Trophoblast cell (in vitro differentiated cells and primary cell): ENCODE data around the gene PLCL1.

ENCODE experiments used
- DNase-seq, 2 donors: peaks; one replicate each; pipeline ENCODE4 v3.0.0-alpha.2; 2016
- H2AFZ ChIP-seq: 2 replicates; pipeline ENCODE4 v1.6.1; 2013; ENCODE audit warnings: low read length, moderate library complexity, mild to moderate bottlenecking; ENCODE audit not compliant: insufficient read depth, poor library complexity
- H2AK5ac ChIP-seq: 2 replicates; pipeline ENCODE4 v1.6.1; 2013; ENCODE audit warnings: mild to moderate bottlenecking, low read length
- H2BK120ac ChIP-seq: 2 replicates; pipeline ENCODE4 v1.6.1; 2013; ENCODE audit warnings: low read length, mild to moderate bottlenecking, moderate library complexity; ENCODE audit not compliant: insufficient read depth, poor library complexity
- H2BK12ac ChIP-seq: 2 replicates; pipeline ENCODE4 v1.6.1; 2013; ENCODE audit warnings: mild to moderate bottlenecking, low read length, moderate library complexity
- H2BK5ac ChIP-seq: 2 replicates; pipeline ENCODE4 v1.6.1; 2013; ENCODE audit warnings: low read length, low read depth, moderate library complexity, mild to moderate bottlenecking; ENCODE audit not compliant: poor library complexity
- H3K14ac ChIP-seq: 2 replicates; pipeline ENCODE4 v1.6.1; 2013; ENCODE audit warnings: mild to moderate bottlenecking, low read length
- H3K18ac ChIP-seq: 2 replicates; pipeline ENCODE4 v1.6.1; 2013; ENCODE audit warnings: mild to moderate bottlenecking, low read length
- H3K23ac ChIP-seq: 2 replicates; pipeline ENCODE4 v1.6.1; 2013; ENCODE audit warnings: low read length
- H3K27ac ChIP-seq: 2 replicates; pipeline ENCODE4 v1.5.1; 2013; ENCODE audit warnings: low read depth, mild to moderate bottlenecking, inconsistent platforms, low read length, moderate library complexity
- H3K27me3 ChIP-seq: 2 replicates; pipeline ENCODE4 v1.6.1; 2013; ENCODE audit warnings: inconsistent platforms, mild to moderate bottlenecking, low read length, moderate library complexity; ENCODE audit not compliant: insufficient read depth
- H3K36me3 ChIP-seq, 2 experiments: 1 replicate in 1 of 2; 2 replicates in 1 of 2; pipeline ENCODE4 v1.6.1; 2013; ENCODE audit warnings: low read length in 2 of 2, mild to moderate bottlenecking in 2 of 2, moderate library complexity in 1 of 2; ENCODE audit not compliant: insufficient read depth in 2 of 2, control insufficient read depth in 1 of 2
- H3K4ac ChIP-seq: 2 replicates; pipeline ENCODE4 v1.6.1; 2013; ENCODE audit warnings: low read depth, mild to moderate bottlenecking, low read length, moderate library complexity
- H3K4me1 ChIP-seq, 2 experiments: 1 replicate in 1 of 2; 2 replicates in 1 of 2; pipeline ENCODE4 v1.6.1; 2013; ENCODE audit warnings: low read length in 2 of 2, mild to moderate bottlenecking in 2 of 2, moderate library complexity in 1 of 2; ENCODE audit not compliant: insufficient read depth in 2 of 2, control insufficient read depth in 1 of 2
- H3K4me2 ChIP-seq: 2 replicates; pipeline ENCODE4 v1.6.1; 2013; ENCODE audit warnings: inconsistent platforms, mild to moderate bottlenecking, low read length, moderate library complexity
- H3K4me3 ChIP-seq: 2 replicates; pipeline ENCODE4 v1.5.1; 2013; ENCODE audit warnings: mild to moderate bottlenecking, low read depth, low read length, inconsistent platforms
- H3K79me1 ChIP-seq: one replicate; pipeline ENCODE4 v1.6.1; 2013; ENCODE audit warnings: low read length
- H3K79me2 ChIP-seq: 2 replicates; pipeline ENCODE4 v1.6.1; 2013; ENCODE audit warnings: low read length, mild to moderate bottlenecking; ENCODE audit not compliant: control insufficient read depth, insufficient read depth, poor library complexity
- H3K9ac ChIP-seq: 2 replicates; pipeline ENCODE4 v1.6.1; 2013; ENCODE audit warnings: mild to moderate bottlenecking, low read length
- H3K9me3 ChIP-seq: 2 replicates; pipeline ENCODE4 v1.6.1; 2013; ENCODE audit warnings: low read depth, mild to moderate bottlenecking, control low read depth, inconsistent platforms, low read length; ENCODE audit not compliant: insufficient read depth
- H4K12ac ChIP-seq: 2 replicates; pipeline ENCODE4 v1.6.1; 2013; ENCODE audit warnings: low read depth, mild to moderate bottlenecking, low read length, moderate library complexity
- H4K8ac ChIP-seq: 2 replicates; pipeline ENCODE4 v1.6.1; 2013; ENCODE audit warnings: low read depth, mild to moderate bottlenecking, low read length, moderate library complexity
- H4K91ac ChIP-seq: one replicate; pipeline ENCODE4 v1.6.1; 2013; ENCODE audit warnings: low read depth, mild to moderate bottlenecking, low read length, moderate library complexity
- WGBS: extraction: QIAGEN DNeasy Blood & Tissue Kit; methylation state at CpG from one replicate; pipeline ENCODE4 v1.1.7; 2013; ENCODE audit warnings: missing lambda C conversion rate; ENCODE audit not compliant: insufficient read length, insufficient coverage; ENCODE audit errors: extremely low coverage; 5-methylcytosine and 5-hydroxymethylcytosine counted together

Gene PLCL1

DNA sequence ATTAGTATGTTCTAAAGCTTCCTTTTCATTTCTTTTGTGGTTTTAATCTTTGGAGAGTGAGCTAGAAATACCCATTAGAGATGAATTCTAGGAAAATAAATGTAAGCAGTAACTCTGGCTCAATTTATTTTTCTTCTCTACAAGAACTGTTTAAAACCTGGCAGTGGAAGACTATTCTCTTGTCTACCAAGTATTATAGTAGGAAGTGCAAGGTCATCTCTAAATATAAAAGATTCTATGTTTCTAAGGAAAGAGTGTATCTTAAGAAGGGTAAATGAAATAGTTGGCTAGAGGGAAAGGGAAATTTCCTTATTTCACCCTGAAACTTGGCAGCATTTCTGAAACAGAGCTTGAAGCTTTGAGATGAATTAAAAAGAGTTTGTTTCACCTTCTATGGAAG is 35.5 kb downstream of the PLCL1 start:
- no peak overlapping the region for H3K18ac ChIP-seq
- H3K9me3 ChIP-seq = no peaks in the 10 kb centered on the region
- no peak overlapping the region for H3K9ac ChIP-seq
- no peak overlapping the region for H3K27ac ChIP-seq
- H3K4me3 ChIP-seq = no peak overlapping the region
- H3K23ac ChIP-seq = no peak overlapping the region
- no peaks in the 10 kb centered on the region for H3K27me3 ChIP-seq
- no peak overlapping the region for H2BK120ac ChIP-seq
- H3K4ac ChIP-seq = no peak overlapping the region
- no peak overlapping the region for H2BK12ac ChIP-seq
- no peak overlapping the region for H3K14ac ChIP-seq
- no peaks in the 10 kb centered on the region for H3K79me2 ChIP-seq
- H2AK5ac ChIP-seq = no peak overlapping the region
- no peaks in the 10 kb centered on the region for H3K36me3 ChIP-seq
- no peak overlapping the region for H2AFZ ChIP-seq
- H4K12ac ChIP-seq = no peak overlapping the region
- H3K4me1 ChIP-seq = no peaks in the 10 kb centered on the region
- H4K8ac ChIP-seq = no peak overlapping the region
- H3K79me1 ChIP-seq = no peaks in the 10 kb centered on the region
- no peak overlapping the region for H3K4me2 ChIP-seq
- H4K91ac ChIP-seq = no peak overlapping the region
- DNase-seq = no peak
- H2BK5ac ChIP-seq = no peak overlapping the region

DNA sequence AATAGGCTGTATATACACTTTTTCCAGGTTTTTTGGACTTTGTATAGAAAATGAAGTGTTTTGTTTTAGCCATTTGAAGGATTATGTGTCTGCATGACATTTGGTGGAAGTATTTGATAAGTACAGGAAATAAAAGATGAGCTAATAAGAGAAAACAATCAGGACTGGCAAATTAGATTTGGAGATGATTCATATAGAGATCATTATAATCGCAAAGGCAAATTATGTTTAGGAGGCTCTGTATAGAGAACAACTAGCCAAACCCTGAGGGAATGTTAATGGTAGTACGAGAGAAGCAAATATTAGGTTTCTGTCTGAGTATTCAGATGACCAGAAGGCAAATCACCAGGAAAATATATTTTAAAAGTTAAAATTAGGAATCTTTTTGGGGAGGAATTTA is 41.7 kb downstream of the PLCL1 start:
- no peak overlapping the region for H2BK12ac ChIP-seq

DNA sequence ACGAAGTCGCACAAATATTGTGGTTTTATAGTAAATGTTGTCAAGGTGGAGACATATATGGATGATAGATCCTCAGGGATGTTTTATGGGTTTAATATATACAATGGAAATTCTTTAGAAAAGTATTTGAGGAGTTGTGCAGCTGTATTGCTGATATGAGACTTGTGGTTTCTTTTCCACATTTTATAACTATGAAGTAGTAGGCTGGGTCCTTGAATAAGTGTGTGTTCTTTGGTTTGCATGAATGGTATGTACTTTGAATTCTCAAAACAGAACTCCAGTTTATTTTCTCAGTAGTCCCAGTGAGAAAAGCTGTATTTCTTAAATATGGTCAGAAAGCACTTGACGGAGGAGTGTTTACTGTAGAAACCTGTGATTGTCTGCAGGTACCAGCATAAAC is 42.4 kb downstream of the PLCL1 start:
- Histone ChIP-seq H3K4me1 (no peaks in the 10 kb centered on the region), H3K4me2 (no peak overlapping the region), H3K18ac (no peak overlapping the region), H3K14ac (no peak overlapping the region), H3K27me3 (no peaks in the 10 kb centered on the region), H4K91ac (no peak overlapping the region), H2BK120ac (no peak overlapping the region), H4K8ac (no peak overlapping the region), H3K36me3 (no peaks in the 10 kb centered on the region), H3K4ac (no peak overlapping the region), H2AK5ac (no peak overlapping the region), H3K9ac (no peak overlapping the region), H3K4me3 (no peak overlapping the region), H2AFZ (no peak overlapping the region), H3K79me2 (no peaks in the 10 kb centered on the region), H3K79me1 (no peaks in the 10 kb centered on the region), H3K9me3 (no peaks in the 10 kb centered on the region), H4K12ac (no peak overlapping the region), H3K23ac (no peak overlapping the region), H2BK12ac (no peak overlapping the region), H2BK5ac (no peak overlapping the region), H3K27ac (no peak overlapping the region)
- DNase-seq = peak; percentile 17 to 75
- no CpG with 5 or more reads among the region's 3 CpGs for WGBS

More for the DNA sequence above, 41.7 kb downstream of the PLCL1 start:
- Histone ChIP-seq H3K4me3 (no peak overlapping the region), H3K79me2 (no peaks in the 10 kb centered on the region), H2BK5ac (no peak overlapping the region), H4K12ac (no peak overlapping the region), H3K9ac (no peak overlapping the region), H3K79me1 (no peaks in the 10 kb centered on the region), H4K91ac (no peak overlapping the region), H3K9me3 (no peaks in the 10 kb centered on the region), H3K27ac (no peak overlapping the region), H3K4me2 (no peak overlapping the region), H3K18ac (no peak overlapping the region), H2AFZ (no peak overlapping the region), H3K4me1 (no peaks in the 10 kb centered on the region), H3K23ac (no peak overlapping the region), H2AK5ac (no peak overlapping the region), H4K8ac (no peak overlapping the region), H3K4ac (no peak overlapping the region), H3K36me3 (no peaks in the 10 kb centered on the region), H2BK120ac (no peak overlapping the region), H3K14ac (no peak overlapping the region), H3K27me3 (no peaks in the 10 kb centered on the region)
- WGBS = no CpG with 5 or more reads among the region's 2 CpGs
- DNase-seq = no peak

DNA sequence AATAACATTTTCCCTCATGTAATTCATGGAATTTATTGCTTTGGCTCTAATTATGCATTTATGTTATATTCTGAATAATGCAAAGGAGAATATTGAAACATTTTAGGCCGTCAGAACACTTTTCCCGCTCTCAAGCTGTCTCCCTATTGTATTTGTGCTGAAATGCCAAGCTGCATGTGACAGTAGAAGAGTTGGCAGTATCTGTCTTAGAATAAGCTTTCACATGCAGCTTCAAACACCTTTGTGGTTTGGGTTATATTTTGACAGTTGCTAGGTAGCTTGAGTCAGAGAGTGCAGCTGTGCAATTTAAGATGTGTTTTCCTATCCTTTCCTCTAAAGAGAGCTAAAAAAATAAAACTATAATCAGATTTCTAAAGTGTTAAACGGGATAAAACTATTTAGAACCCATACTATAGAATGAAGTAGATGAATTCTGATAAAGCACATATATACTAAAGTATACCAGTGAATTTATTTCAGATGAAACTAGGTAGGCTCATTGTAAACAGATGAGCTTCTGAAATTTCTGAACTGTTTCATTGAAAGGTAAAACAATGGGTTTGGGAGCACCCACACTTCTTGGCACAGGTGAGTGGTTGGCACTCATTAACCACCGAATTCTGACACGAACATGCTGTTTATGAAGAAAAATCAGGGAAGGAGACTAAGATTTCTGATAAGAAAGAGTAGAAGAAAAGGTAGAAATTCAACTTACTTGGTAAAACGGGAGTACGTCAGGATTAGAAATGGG is 43.4 kb downstream of the PLCL1 start:
- Histone ChIP-seq H2BK120ac (no peak overlapping the region), H2BK12ac (no peak overlapping the region), H3K9me3 (no peaks in the 10 kb centered on the region), H3K18ac (no peak overlapping the region), H3K23ac (no peak overlapping the region), H3K4me2 (no peak overlapping the region), H3K79me2 (no peaks in the 10 kb centered on the region), H3K27me3 (no peaks in the 10 kb centered on the region), H3K27ac (no peak overlapping the region), H4K8ac (no peak overlapping the region), H3K79me1 (no peaks in the 10 kb centered on the region), H4K12ac (no peak overlapping the region), H3K14ac (no peak overlapping the region), H3K4me3 (no peak overlapping the region), H2BK5ac (no peak overlapping the region), H4K91ac (no peak overlapping the region), H3K4ac (no peak overlapping the region), H3K36me3 (no peaks in the 10 kb centered on the region), H2AFZ (no peak overlapping the region), H2AK5ac (no peak overlapping the region), H3K9ac (no peak overlapping the region), H3K4me1 (no peaks in the 10 kb centered on the region)
- peak; percentile 29 to 57 for DNase-seq
- WGBS = no CpG with 5 or more reads among the region's 7 CpGs
